ENCODE data around the gene ASGR2.

DNA sequence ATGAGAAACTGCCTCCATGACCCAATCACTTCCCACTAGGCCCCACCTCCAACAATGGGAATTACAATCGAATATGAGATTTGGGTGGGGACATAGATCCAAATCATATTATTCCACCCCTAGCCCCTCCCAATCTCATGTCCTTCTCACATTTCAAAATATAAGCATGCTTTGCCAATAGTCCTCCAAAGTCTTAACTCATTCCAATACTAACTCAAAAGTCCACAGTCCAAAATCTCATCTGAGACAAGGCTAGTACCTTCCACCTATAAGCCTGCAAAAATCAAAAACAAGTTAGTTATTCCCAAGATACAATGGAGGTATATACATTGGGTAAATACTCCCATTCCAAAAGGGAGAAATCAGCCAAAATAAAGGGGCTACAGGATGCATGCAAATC lies 47.4 kb downstream of the ASGR2 start:
- TF ChIP-seq POLR2A (IDR thresholded peaks at IDR 0.05; ENCODE audit: low read depth, low read length) (no peak), POLR2AphosphoS5 (IDR thresholded peaks at IDR 0.05; ENCODE audit: low read depth, low read length) (no peak), SPI1 (IDR thresholded peaks at IDR 0.05; ENCODE audit: low read depth, low read length) (no peak), TAF1 (IDR thresholded peaks at IDR 0.05; ENCODE audit: low read depth, low read length) (no peak), POU2F2 (IDR thresholded peaks at IDR 0.05; ENCODE audit: low read depth, low read length) (no peak)

Data from GM12891 (cell line).